Ammon's horn (tissue), 1 donor: ENCODE measurements around the gene CLTCL1.
A peak's percentile ranks its signal among the peaks of the same experiment; 100 is the strongest.

ENCODE experiments used
- DNase-seq: peaks from one replicate; pipeline ENCODE4 v3.0.0-alpha.2; 2016; ENCODE audit warnings: low spot score

Gene CLTCL1

GRCh38 chr22:19131685-19132015 is 159.9 kb downstream of the CLTCL1 start:
- no peak for DNase-seq

- peak; percentile 49 for DNase-seq
These were observed 160.4 kb downstream of the CLTCL1 start, which contains the start of gene TSSK2 for GRCh38 chr22:19130959-19131684. Gene TSSK2 (plus strand): TSS chr22:19131308. CDS start chr22:19131400, 92 bp downstream.

GRCh38 chr22:19129871-19130270 is 161.6 kb downstream of the CLTCL1 start:
- DNase-seq = no peak
